ENCODE results near the gene PPP1R14D.

PPP1R14D gene

DNA sequence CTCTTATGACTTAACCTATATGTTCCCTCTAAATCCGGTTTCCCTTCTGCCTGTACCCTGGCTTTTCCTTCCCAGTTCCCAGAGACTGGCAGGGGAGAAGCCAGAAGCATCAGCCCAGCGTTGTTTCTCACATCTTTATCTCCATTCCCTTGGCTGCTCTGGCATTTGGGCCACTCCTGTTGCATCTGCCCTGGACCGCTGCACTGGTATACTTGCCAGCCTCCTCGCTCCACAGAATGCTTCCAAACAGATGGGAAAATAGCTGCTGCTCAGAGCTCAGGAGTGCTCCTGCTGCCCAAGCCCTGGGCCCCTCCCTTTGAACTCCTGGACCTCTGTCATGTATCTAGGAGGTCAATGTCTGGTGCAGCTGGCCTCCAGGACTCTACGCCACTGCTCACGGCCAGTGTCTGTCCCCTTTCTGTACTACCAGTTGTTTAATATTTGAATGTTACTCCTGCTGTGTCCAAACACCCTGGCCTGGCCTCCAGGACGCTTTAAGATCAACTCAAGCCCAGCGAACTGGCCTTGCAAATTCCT is 22.1 kb upstream of the PPP1R14D start:
- no peak for DNase-seq

- DNase-seq, result no peak
Measured at GRCh38 chr15:40847223-40847961, 18.9 kb upstream of the PPP1R14D start.

GRCh38 chr15:40846841-40847222 is 18.3 kb upstream of the PPP1R14D start:
- no peak for DNase-seq

DNA sequence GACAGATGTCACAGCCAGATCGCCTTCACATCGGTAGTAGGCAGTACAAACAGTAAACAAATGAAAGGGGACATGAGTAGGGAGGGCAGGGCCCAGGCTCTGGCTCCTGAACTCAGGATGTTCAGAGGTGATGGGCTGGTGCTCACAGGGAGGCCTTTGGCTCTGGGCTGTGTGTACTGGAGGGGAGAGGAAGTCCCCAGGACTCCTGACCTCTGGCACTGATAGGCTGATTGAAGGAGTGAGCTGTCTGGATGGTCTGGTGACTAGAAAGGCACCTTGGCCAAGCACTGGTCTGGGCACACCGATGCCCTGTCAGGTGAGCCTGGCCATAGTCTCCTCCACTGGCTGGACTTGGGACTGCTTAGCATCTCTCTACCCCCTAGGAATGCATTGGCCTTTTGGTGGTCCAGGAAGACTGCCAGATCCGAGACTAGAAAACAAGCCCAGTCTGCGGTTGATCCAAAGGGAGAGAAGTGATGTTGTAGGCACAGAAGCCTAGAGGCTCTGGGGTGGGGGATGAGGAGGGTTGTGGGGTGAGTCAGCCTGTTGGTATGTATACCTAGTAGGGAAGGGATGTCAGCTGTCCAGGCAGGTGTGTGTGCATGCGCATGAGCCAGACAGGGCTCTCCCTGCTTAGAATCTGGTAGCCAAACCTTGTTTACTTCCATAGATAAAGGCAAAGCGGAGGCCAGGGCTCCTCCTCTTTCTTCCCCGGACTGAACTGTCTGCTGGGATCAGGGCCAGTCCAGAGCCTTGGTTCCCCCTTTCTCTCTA is 17.2 kb upstream of the PPP1R14D start:
- DNase-seq, result no peak

GRCh38 chr15:40845036-40845435 is 16.5 kb upstream of the PPP1R14D start:
- no peak for DNase-seq

GRCh38 chr15:40844696-40845030 is 16.2 kb upstream of the PPP1R14D start:
- DNase-seq, result no peak

GRCh38 chr15:40843885-40844695 is 15.6 kb upstream of the PPP1R14D start, which contains the start of gene SPINT1:
Gene SPINT1, plus strand, starts transcription at chr15:40844048. Its CDS starts 507 bp downstream, at chr15:40844555.
- no peak for DNase-seq

DNA sequence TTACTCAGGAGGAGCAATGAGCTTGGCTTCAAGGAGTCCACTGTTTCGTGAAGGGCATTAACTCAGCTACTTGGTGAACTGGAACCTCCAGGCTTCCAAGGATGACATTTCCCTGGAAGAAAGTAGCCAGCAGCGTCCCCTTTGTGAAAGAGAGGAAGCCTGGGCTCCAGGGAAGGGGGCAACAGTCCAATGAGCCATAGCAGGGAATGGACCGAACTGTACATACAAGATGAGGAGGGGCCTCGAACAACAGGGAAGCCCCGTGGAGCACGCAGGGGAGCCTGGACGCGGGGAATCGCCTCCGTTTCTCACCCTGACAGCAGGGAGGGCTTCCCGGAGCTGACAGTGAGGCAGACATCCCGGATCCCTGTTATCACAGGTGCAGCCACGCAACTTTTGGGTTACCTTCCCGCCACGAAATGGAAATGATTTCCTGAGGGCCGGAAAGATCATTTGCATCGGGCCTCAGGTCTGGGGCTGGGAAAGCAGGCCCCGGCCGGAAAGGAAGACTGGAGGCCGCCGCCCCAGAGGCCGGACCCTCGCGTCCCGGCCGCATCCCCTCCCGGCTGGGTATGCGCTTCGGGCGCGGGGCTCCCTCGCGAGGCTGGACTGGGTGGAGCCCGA is 14.9 kb upstream of the PPP1R14D start:
- no peak for DNase-seq

GRCh38 chr15:40841741-40842140 is 13.2 kb upstream of the PPP1R14D start:
- no peak for DNase-seq

GRCh38 chr15:40838756-40839155 is 10.2 kb upstream of the PPP1R14D start:
- no peak for DNase-seq

GRCh38 chr15:40836020-40836419 is 7.5 kb upstream of the PPP1R14D start:
- no peak for DNase-seq

DNA sequence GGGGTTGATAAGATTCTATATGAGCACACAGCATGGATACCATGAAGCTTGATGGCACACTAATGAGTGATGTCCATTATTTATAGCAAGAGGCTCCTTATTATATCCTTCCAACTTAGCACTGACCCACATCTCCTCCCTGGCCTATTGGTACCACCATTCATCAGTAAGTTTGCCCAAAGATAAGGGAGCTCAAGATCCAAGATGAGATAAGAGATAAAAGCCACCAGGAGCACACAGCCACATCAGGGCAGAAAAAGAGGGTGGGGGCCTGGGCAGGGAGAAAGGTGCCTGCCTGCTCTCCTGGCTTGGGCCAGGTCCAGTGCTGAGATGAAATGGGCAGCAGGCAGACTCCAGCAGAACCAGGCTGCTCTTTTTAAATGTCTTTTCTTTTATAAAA is 4.4 kb upstream of the PPP1R14D start:
- DNase-seq, result no peak

- DNase-seq, result no peak
Measured at GRCh38 chr15:40831861-40832260, 3.4 kb upstream of the PPP1R14D start.

GRCh38 chr15:40830884-40831283 is 2.4 kb upstream of the PPP1R14D start:
- DNase-seq, result peak; percentile 68 to 82

DNA sequence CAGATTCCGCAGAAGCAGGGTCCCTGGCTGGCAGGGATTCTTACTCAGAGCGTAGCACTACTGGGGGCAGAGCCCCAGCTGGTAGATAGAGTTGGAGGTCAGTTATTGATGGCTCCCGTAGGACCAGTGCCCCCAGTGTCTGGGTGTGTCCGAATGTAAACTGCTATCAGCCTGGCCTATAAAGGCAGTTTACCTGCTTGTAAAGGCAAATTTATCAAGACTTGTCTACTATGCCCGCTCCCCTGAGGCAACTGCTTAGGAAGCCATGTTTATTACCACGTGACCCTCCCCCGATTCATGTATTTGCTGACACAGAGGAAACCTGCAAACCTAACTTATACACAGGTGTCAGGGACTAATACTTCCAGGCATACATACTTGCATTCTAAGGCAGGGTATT is 607 bp upstream of the PPP1R14D start:
- DNase-seq, result no peak

DNA sequence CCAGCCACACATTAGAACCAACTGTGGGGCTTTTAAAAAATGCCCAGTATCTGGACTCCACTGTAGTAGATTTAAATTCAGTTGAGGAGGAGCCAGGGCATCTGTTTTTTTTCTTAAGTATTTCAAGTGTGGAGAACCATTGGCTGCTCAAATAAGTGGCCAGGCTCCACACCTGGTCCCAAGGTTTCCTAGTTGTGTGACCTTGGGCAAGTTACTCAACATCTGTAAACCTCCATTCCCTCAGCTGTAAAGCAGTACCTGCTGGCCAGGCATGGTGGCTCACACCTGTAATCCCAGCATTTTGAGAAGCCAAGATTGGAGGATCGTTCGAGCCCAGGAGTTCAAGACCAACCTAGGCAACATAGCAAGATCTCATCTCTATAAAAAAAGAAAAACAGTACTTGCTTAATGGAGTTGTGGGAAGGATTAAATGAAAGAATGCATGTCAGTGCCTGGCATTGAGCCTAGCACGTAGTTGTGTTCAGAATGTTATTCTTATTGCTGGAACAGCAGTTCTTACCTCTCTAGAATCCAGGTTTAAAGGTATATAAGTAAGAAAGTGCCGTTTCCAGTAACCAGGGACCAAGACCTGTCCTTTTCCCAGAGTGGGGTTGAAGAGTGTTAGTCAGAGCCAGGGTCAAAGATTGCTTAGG is 2.0 kb downstream of the PPP1R14D start:
- DNase-seq, result no peak

DNA sequence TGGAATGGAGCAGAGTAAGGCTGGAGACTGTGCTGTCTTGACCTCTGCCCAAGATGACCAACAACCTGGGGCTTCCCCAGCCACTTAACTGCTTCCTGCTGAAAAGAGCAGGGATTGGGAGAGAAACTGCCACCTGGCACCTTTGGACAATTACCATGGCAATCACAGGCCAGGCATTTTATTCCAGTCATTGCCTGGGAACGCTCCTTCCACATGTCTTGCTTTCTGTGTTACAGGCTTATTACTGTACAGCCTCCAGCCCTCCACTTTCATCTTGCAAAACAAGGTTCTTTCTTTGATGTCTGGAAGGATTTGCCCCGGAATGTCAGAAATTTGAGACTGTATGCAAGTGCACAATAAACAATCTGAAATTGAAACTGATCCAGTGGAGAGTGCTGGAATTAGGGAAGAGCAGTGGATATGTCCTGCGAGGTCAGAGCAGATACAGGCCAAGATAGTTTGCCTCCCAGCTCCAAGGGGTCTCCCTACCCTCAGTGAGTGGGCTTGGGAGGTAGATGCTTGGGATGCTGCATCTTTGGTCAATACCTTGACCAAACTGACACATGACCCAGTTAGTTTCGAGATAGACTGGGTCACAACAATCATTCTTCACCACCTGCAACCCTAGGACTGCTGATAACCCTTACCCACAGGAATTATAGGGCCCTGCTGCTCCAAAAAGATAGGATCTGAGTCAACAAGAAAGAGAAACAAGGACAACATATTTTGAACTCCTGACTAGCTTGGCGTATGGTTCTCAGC is 2.7 kb downstream of the PPP1R14D start:
- DNase-seq, result no peak

DNA sequence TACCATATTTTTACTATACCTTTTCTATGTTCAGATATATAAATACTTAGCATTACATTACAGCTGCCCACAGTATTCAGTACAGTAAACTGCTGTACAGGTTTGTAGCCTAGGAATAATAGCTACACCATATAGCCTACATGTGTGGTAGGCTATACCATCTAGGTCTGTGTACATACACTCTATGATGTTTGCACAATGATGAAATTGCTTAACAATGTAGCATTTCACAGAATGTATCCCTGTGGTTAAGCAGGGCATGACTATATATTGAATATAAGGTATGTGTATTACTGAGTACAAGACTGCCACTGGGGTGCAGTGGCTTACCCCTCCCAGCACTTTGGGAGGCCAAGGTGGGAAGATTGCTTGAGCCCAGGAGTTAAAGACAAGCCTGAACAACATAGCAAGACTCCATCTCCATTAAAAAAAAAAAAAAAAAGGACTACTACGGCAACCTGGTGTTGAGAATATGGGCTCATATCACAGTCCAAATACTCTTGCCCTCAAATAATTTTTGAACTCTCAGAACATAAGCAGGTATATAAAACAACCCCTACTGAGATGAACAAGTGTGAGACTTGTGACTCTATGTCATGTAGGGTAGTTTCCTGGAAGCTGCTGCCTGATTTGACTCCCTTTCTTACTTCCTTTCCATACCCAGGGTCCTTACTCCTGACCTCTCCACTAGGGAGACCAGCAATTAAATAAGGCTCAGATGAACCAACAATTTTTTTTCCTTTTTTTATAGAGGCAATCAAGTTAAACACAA is 4.8 kb downstream of the PPP1R14D start:
- no peak for DNase-seq

DNA sequence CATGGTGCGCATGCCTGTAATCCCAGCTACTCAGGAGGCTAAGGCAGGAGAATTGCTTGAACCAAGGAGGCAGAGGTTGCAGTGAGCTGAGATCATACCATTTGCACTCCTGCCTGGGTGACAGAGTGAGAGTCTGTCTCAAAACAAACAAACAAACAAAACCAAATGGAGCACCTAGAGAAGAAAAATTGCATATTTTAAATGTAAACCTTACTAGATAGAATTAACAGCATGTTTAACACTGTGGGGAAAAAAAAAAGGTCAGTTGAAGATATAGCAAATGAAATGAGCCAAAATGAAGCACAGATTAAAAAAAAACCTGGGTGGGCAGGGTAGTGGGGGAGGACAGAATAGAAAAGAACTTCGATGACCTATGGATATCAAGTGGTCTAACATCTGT is 7.3 kb downstream of the PPP1R14D start:
- DNase-seq, result no peak

- DNase-seq, result no peak
Measured at GRCh38 chr15:40819048-40819447, 9.5 kb downstream of the PPP1R14D start.
